Measurements from ENCODE around the gene PACS1. TPM values are rescaled to one million over a fixed set of nuclear protein-coding genes. Genes with fewer than 3 reads are reported as not detected.
"Not testable (repeated sequence)": the region's sequence is repeated elsewhere in the genome, so short reads cannot be mapped to it uniquely, and the experiment has no call there.

PACS1 gene
- total and polyA plus RNA-seq, 4 experiments from 2014 or later = 13.7 to 262 (median 177) TPM

GRCh38 chr11:66072518-66072917, 2.4 kb downstream of the PACS1 start:
- Mint-ChIP-seq H3K4me1 (peaks cover 41 to 79% (median 59%) of the 10 kb centered on the region in 4 donors), H3K4me3 (peak overlapping the region; percentile 91 to 98 (median 96)), H3K36me3 (peaks cover 31 to 73% of the 10 kb centered on the region in 2 donors), H3K9me3 (no peaks in the 10 kb centered on the region), H3K27me3 (no peaks in the 10 kb centered on the region), H3K27ac (peak overlapping the region; percentile 92 to 97 (median 93))
- no peaks in the 10 kb centered on the region for H3K27me3 ChIP-seq (ENCODE audit: insufficient read depth, low read length)
- no peaks in the 10 kb centered on the region for H3K9me3 ChIP-seq (ENCODE audit: control insufficient read depth in 1 of 2, low read length in 2 of 2)
- peaks cover 69% of the 10 kb centered on the region for H3K4me1 ChIP-seq (ENCODE audit: insufficient read depth, low read length)
- H3K36me3 ChIP-seq (ENCODE audit: insufficient read depth, low read length) = peaks cover 35% of the 10 kb centered on the region
- H3K27ac ChIP-seq (ENCODE audit: low read depth, low read length) = peak overlapping the region; percentile 66
- ChIA-PET POLR2A (ENCODE audit: partially characterized antibody) (interaction anchor here (4.8 to 8.3 kb wide), 4 partner anchors 8 to 54 kb away, joined by 36 to 214 read pairs (median 92); no protein-coding TSS in a partner anchor), CTCF (ENCODE audit: partially characterized antibody) (interaction anchor here (11.1 to 14.8 kb wide), 2 partner anchors 8 to 47 kb away, joined by 146 to 231 read pairs; no protein-coding TSS in a partner anchor)
- peak overlapping the region in 1 of 2 donors; percentile 15 for H3K4me3 ChIP-seq (ENCODE audit: low read length in 2 of 2)
- no peak for DNase-seq
- intact Hi-C loops (cut with micrococcal nuclease) = no loop called here

- Mint-ChIP-seq H3K9me3 (no peaks in the 10 kb centered on the region), H3K36me3 (peaks cover 36 to 69% of the 10 kb centered on the region in 2 donors), H3K4me1 (peaks cover 44 to 78% (median 60%) of the 10 kb centered on the region in 4 donors), H3K27me3 (no peaks in the 10 kb centered on the region), H3K4me3 (peak overlapping the region in 6 of 8 donors; percentile 15 to 98 (median 63)), H3K27ac (peak overlapping the region in 3 of 7 donors; percentile 22 to 97 (median 47))
- Histone ChIP-seq H3K36me3 (ENCODE audit: insufficient read depth, low read length) (peaks cover 25% of the 10 kb centered on the region), H3K4me1 (ENCODE audit: insufficient read depth, low read length) (peaks cover 72% of the 10 kb centered on the region), H3K27ac (ENCODE audit: low read depth, low read length) (peak overlapping the region; percentile 66), H3K9me3 (ENCODE audit: control insufficient read depth in 1 of 2, low read length in 2 of 2) (no peaks in the 10 kb centered on the region), H3K4me3 (ENCODE audit: low read length in 2 of 2) (no peak overlapping the region), H3K27me3 (ENCODE audit: insufficient read depth, low read length) (no peaks in the 10 kb centered on the region)
- CTCF ChIA-PET (ENCODE audit: partially characterized antibody) = interaction anchor here (0.7 to 14.8 kb wide), 2 partner anchors 46 to 1102 kb away, joined by 3 to 231 read pairs; partner anchors contain the start of gene MAJIN
- DNase-seq = no peak
- intact Hi-C loops (cut with micrococcal nuclease) = no loop called here
- POLR2A ChIA-PET (ENCODE audit: partially characterized antibody) = interaction anchor here (5.4 to 12.2 kb wide), 3 partner anchors 7 to 53 kb away, joined by 36 to 214 read pairs (median 185); no protein-coding TSS in a partner anchor
Observed at GRCh38 chr11:66073669-66074068, 3.6 kb downstream of the PACS1 start.

GRCh38 chr11:66075273-66075672, 5.2 kb downstream of the PACS1 start:
- no peak overlapping the region for H3K4me3 Mint-ChIP-seq
- Histone ChIP-seq H3K4me1 (ENCODE audit: insufficient read depth, low read length) (peaks cover 76% of the 10 kb centered on the region), H3K27ac (ENCODE audit: low read depth, low read length) (no peak overlapping the region), H3K4me3 (ENCODE audit: low read length in 2 of 2) (no peak overlapping the region), H3K27me3 (ENCODE audit: insufficient read depth, low read length) (no peaks in the 10 kb centered on the region), H3K36me3 (ENCODE audit: insufficient read depth, low read length) (peaks cover 18% of the 10 kb centered on the region), H3K9me3 (ENCODE audit: control insufficient read depth in 1 of 2, low read length in 2 of 2) (no peaks in the 10 kb centered on the region)
- no peaks in the 10 kb centered on the region for H3K9me3 Mint-ChIP-seq
- no peaks in the 10 kb centered on the region for H3K27me3 Mint-ChIP-seq
- POLR2A ChIA-PET (ENCODE audit: partially characterized antibody) = interaction anchor here (0.6 to 12.2 kb wide), 5 partner anchors 14 to 96 kb away, joined by 3 to 185 read pairs (median 8); partner anchors contain the start of gene SF3B2
- CTCF ChIA-PET (ENCODE audit: partially characterized antibody) = interaction anchor here (0.6 to 14.8 kb wide), 4 partner anchors 21 to 168 kb away, joined by 3 to 231 read pairs (median 6); no protein-coding TSS in a partner anchor
- H3K36me3 Mint-ChIP-seq = peaks cover 42 to 71% of the 10 kb centered on the region in 2 donors
- intact Hi-C loops (cut with micrococcal nuclease) = no loop called here
- H3K27ac Mint-ChIP-seq = peak overlapping the region in 3 of 7 donors; percentile 29 to 79 (median 65)
- no peak for DNase-seq
- H3K4me1 Mint-ChIP-seq = peaks cover 54 to 84% (median 67%) of the 10 kb centered on the region in 4 donors

- peaks cover 42 to 70% of the 10 kb centered on the region in 2 donors for H3K36me3 Mint-ChIP-seq
- Histone ChIP-seq H3K27ac (ENCODE audit: low read depth, low read length) (no peak overlapping the region), H3K4me3 (ENCODE audit: low read length in 2 of 2) (no peak overlapping the region), H3K36me3 (ENCODE audit: insufficient read depth, low read length) (peaks cover 18% of the 10 kb centered on the region), H3K4me1 (ENCODE audit: insufficient read depth, low read length) (peaks cover 84% of the 10 kb centered on the region), H3K27me3 (ENCODE audit: insufficient read depth, low read length) (no peaks in the 10 kb centered on the region), H3K9me3 (ENCODE audit: control insufficient read depth in 1 of 2, low read length in 2 of 2) (no peaks in the 10 kb centered on the region)
- POLR2A ChIA-PET (ENCODE audit: partially characterized antibody) = interaction anchor here (1.0 to 12.2 kb wide), 6 partner anchors 7 to 60 kb away, joined by 3 to 214 read pairs (median 10); partner anchors contain the start of genes PACS1 and SF3B2
- CTCF ChIA-PET (ENCODE audit: partially characterized antibody) = interaction anchor here (1.6 to 14.8 kb wide), 3 partner anchors 9 to 59 kb away, joined by 7 to 231 read pairs (median 146); partner anchors contain the start of gene PACS1
- no peak for DNase-seq
- H3K27ac Mint-ChIP-seq = peak overlapping the region in 5 of 7 donors; percentile 6 to 93 (median 59)
- peak overlapping the region in 1 of 8 donors; percentile 11 for H3K4me3 Mint-ChIP-seq
- no peaks in the 10 kb centered on the region for H3K9me3 Mint-ChIP-seq
- intact Hi-C loops (cut with micrococcal nuclease) = no loop called here
- H3K27me3 Mint-ChIP-seq = no peaks in the 10 kb centered on the region
- H3K4me1 Mint-ChIP-seq = peaks cover 58 to 89% (median 75%) of the 10 kb centered on the region in 4 donors
Observed at GRCh38 chr11:66076561-66076960, 6.5 kb downstream of the PACS1 start.

- Histone ChIP-seq H3K4me3 (ENCODE audit: low read length in 2 of 2) (no peak overlapping the region), H3K27ac (ENCODE audit: low read depth, low read length) (peak overlapping the region; percentile 3), H3K36me3 (ENCODE audit: insufficient read depth, low read length) (peaks cover 18% of the 10 kb centered on the region), H3K4me1 (ENCODE audit: insufficient read depth, low read length) (peaks cover 84% of the 10 kb centered on the region), H3K9me3 (ENCODE audit: control insufficient read depth in 1 of 2, low read length in 2 of 2) (no peaks in the 10 kb centered on the region), H3K27me3 (ENCODE audit: insufficient read depth, low read length) (no peaks in the 10 kb centered on the region)
- intact Hi-C loops (cut with micrococcal nuclease) = no loop called here
- Mint-ChIP-seq H3K36me3 (peaks cover 38 to 62% of the 10 kb centered on the region in 2 donors), H3K27ac (peak overlapping the region; percentile 29 to 100 (median 93)), H3K4me3 (peak overlapping the region in 4 of 8 donors; percentile 29 to 98 (median 86)), H3K4me1 (peaks cover 56 to 88% (median 74%) of the 10 kb centered on the region in 4 donors), H3K9me3 (no peaks in the 10 kb centered on the region), H3K27me3 (no peaks in the 10 kb centered on the region)
- no peak for DNase-seq
- CTCF ChIA-PET (ENCODE audit: partially characterized antibody) = interaction anchor here (0.7 to 9.7 kb wide), 4 partner anchors 11 to 57 kb away, joined by 3 to 146 read pairs (median 27); partner anchors contain the start of gene PACS1
- POLR2A ChIA-PET (ENCODE audit: partially characterized antibody) = interaction anchor here (1.0 to 12.2 kb wide), 4 partner anchors 8 to 58 kb away, joined by 3 to 214 read pairs (median 122); partner anchors contain the start of gene PACS1
Observed at GRCh38 chr11:66077927-66078326, 7.9 kb downstream of the PACS1 start.

GRCh38 chr11:66078949-66079348, 8.9 kb downstream of the PACS1 start:
- Mint-ChIP-seq H3K4me3 (peak overlapping the region in 6 of 8 donors; percentile 30 to 98 (median 82)), H3K4me1 (peaks cover 62 to 90% (median 77%) of the 10 kb centered on the region in 4 donors), H3K27ac (peak overlapping the region; percentile 90 to 100 (median 99)), H3K36me3 (peaks cover 36 to 55% of the 10 kb centered on the region in 2 donors)
- H3K27me3 ChIP-seq (ENCODE audit: insufficient read depth, low read length); intact Hi-C loops (cut with micrococcal nuclease); H3K9me3 Mint-ChIP-seq; H3K9me3 ChIP-seq (ENCODE audit: control insufficient read depth in 1 of 2, low read length in 2 of 2); H3K4me3 ChIP-seq (ENCODE audit: low read length in 2 of 2); H3K27ac ChIP-seq (ENCODE audit: low read depth, low read length); H3K27me3 Mint-ChIP-seq; DNase-seq: not testable (repeated sequence)
- CTCF ChIA-PET (ENCODE audit: partially characterized antibody) = interaction anchor here (0.7 to 9.7 kb wide), 8 partner anchors 12 to 219 kb away, joined by 3 to 146 read pairs (median 4); partner anchors contain the start of genes MUS81 and PACS1
- POLR2A ChIA-PET (ENCODE audit: partially characterized antibody) = interaction anchor here (0.6 to 12.2 kb wide), 8 partner anchors 9 to 285 kb away, joined by 3 to 214 read pairs (median 10); partner anchors contain the start of genes PACS1 and SF3B2
- H3K4me1 ChIP-seq (ENCODE audit: insufficient read depth, low read length) = peaks cover 86% of the 10 kb centered on the region
- H3K36me3 ChIP-seq (ENCODE audit: insufficient read depth, low read length) = peaks cover 16% of the 10 kb centered on the region

Data from CD4-positive, alpha-beta memory T cell (primary cell).